Activated CD4-positive, alpha-beta T cell treated with anti-CD3 and anti-CD28 coated beads, Interleukin-2, amount 10 ng/mL, durations not matched to agents 24 days and 14 days (primary cell): ENCODE data around the gene UVRAG. TPM values are rescaled to one million over a fixed set of nuclear protein-coding genes. Genes with fewer than 3 reads are reported as not detected.
A peak's percentile ranks its signal among the peaks of the same experiment; 100 is the strongest.

Source experiments
- DNase-seq: peaks from one replicate; pipeline ENCODE4 v3.0.0; 2022
- H3K27ac Mint-ChIP-seq: one replicate; pipeline ENCODE4 v1.8.0; 2022; ENCODE audit warnings: mild to moderate bottlenecking, mixed read lengths
- H3K27me3 Mint-ChIP-seq: one replicate; pipeline ENCODE4 v1.8.0; 2022; ENCODE audit warnings: mixed read lengths
- H3K36me3 Mint-ChIP-seq: one replicate; pipeline ENCODE4 v1.8.0; 2022; ENCODE audit warnings: low read depth, mild to moderate bottlenecking, mixed read lengths
- H3K4me1 Mint-ChIP-seq: one replicate; pipeline ENCODE4 v1.8.0; 2021; ENCODE audit warnings: mixed read lengths
- H3K4me3 Mint-ChIP-seq: one replicate; pipeline ENCODE4 v1.8.0; 2022; ENCODE audit warnings: mild to moderate bottlenecking, moderate library complexity, mixed read lengths
- H3K9me3 Mint-ChIP-seq: one replicate; pipeline ENCODE4 v1.8.0; 2021; ENCODE audit warnings: mixed read lengths
- intact Hi-C: fragments of 100-400 bp; cut with micrococcal nuclease; formaldehyde crosslinking; loops from one replicate; pipeline ENCODE4 v1.15.1; 2023
- total RNA-seq: library from RNA; stranded (reverse); gene quantifications from 2 replicates; pipeline ENCODE4 v1.2.3, GENCODE V29; 2022

UVRAG gene
- total RNA-seq, 1 donor from 2014 or later: 19.2 TPM

- Mint-ChIP-seq H3K4me1 (peaks cover 17% of the 10 kb centered on the region), H3K9me3 (no peaks in the 10 kb centered on the region), H3K27ac (peak overlapping the region; percentile 48), H3K36me3 (no peaks in the 10 kb centered on the region), H3K4me3 (peak overlapping the region; percentile 77), H3K27me3 (peaks cover 28% of the 10 kb centered on the region)
- intact Hi-C loops: loop anchor here (1.0 to 10.0 kb wide), 3 partner anchors 257 to 428 kb away; no protein-coding TSS in a partner anchor
- DNase-seq: no peak
These were observed 337.9 kb downstream of the UVRAG start for GRCh38 chr11:76152741-76153570.

- peak overlapping the region; percentile 48 for H3K27ac Mint-ChIP-seq
- no peak for DNase-seq
- H3K27me3 Mint-ChIP-seq: peaks cover 28% of the 10 kb centered on the region
- H3K4me3 Mint-ChIP-seq: peak overlapping the region; percentile 77
- intact Hi-C loops: loop anchor here (5.0 to 10.0 kb wide), 2 partner anchors 351 to 429 kb away; no protein-coding TSS in a partner anchor
- H3K36me3 Mint-ChIP-seq: no peaks in the 10 kb centered on the region
- no peaks in the 10 kb centered on the region for H3K9me3 Mint-ChIP-seq
- H3K4me1 Mint-ChIP-seq: peaks cover 17% of the 10 kb centered on the region
These were observed 338.5 kb downstream of the UVRAG start for GRCh38 chr11:76153571-76153923.

GRCh38 chr11:76155500-76156227 is 340.7 kb downstream of the UVRAG start:
- H3K36me3 Mint-ChIP-seq: no peaks in the 10 kb centered on the region
- H3K9me3 Mint-ChIP-seq: no peaks in the 10 kb centered on the region
- DNase-seq: no peak
- peaks cover 24% of the 10 kb centered on the region for H3K27me3 Mint-ChIP-seq
- H3K4me3 Mint-ChIP-seq: no peak overlapping the region
- intact Hi-C loops: loop anchor here (10.0 kb wide), 1 partner anchor 431 kb away; no protein-coding TSS in a partner anchor
- H3K4me1 Mint-ChIP-seq: peaks cover 17% of the 10 kb centered on the region
- no peak overlapping the region for H3K27ac Mint-ChIP-seq

- intact Hi-C loops: loop anchor here (10.0 kb wide), 1 partner anchor 432 kb away; no protein-coding TSS in a partner anchor
These were observed 342.0 kb downstream of the UVRAG start for GRCh38 chr11:76156971-76157427.

GRCh38 chr11:76157891-76158290 is 342.9 kb downstream of the UVRAG start:
- no peaks in the 10 kb centered on the region for H3K9me3 Mint-ChIP-seq
- H3K4me3 Mint-ChIP-seq: no peak overlapping the region
- H3K27me3 Mint-ChIP-seq: peaks cover 14% of the 10 kb centered on the region
- peaks cover 6% of the 10 kb centered on the region for H3K4me1 Mint-ChIP-seq
- H3K27ac Mint-ChIP-seq: no peak overlapping the region
- no peak for DNase-seq
- H3K36me3 Mint-ChIP-seq: no peaks in the 10 kb centered on the region
- intact Hi-C loops: loop anchor here (10.0 kb wide), 1 partner anchor 433 kb away; no protein-coding TSS in a partner anchor

More at GRCh38 chr11:76156971-76157427, 342.0 kb downstream of the UVRAG start:
- Mint-ChIP-seq H3K4me3 (no peak overlapping the region), H3K4me1 (peaks cover 15% of the 10 kb centered on the region), H3K9me3 (no peaks in the 10 kb centered on the region), H3K27me3 (peaks cover 20% of the 10 kb centered on the region), H3K36me3 (no peaks in the 10 kb centered on the region), H3K27ac (no peak overlapping the region)
- no peak for DNase-seq

- DNase-seq: no peak
- Mint-ChIP-seq H3K4me1 (no peaks in the 10 kb centered on the region), H3K4me3 (no peak overlapping the region), H3K27me3 (peaks cover 8% of the 10 kb centered on the region), H3K27ac (no peak overlapping the region), H3K9me3 (no peaks in the 10 kb centered on the region), H3K36me3 (no peaks in the 10 kb centered on the region)
- intact Hi-C loops: loop anchor here (10.0 kb wide), 1 partner anchor 434 kb away; no protein-coding TSS in a partner anchor
These were observed 343.6 kb downstream of the UVRAG start for GRCh38 chr11:76158394-76159302.

GRCh38 chr11:76159303-76159937 is 344.4 kb downstream of the UVRAG start:
- no peaks in the 10 kb centered on the region for H3K9me3 Mint-ChIP-seq
- no peak for DNase-seq
- H3K4me3 Mint-ChIP-seq: no peak overlapping the region
- H3K27me3 Mint-ChIP-seq: peaks cover 4% of the 10 kb centered on the region
- intact Hi-C loops: loop anchor here (10.0 kb wide), 1 partner anchor 435 kb away; no protein-coding TSS in a partner anchor
- H3K4me1 Mint-ChIP-seq: no peaks in the 10 kb centered on the region
- H3K36me3 Mint-ChIP-seq: no peaks in the 10 kb centered on the region
- no peak overlapping the region for H3K27ac Mint-ChIP-seq

- Mint-ChIP-seq H3K4me1 (no peaks in the 10 kb centered on the region), H3K9me3 (no peaks in the 10 kb centered on the region), H3K27me3 (peaks cover 3% of the 10 kb centered on the region), H3K27ac (no peak overlapping the region), H3K36me3 (no peaks in the 10 kb centered on the region), H3K4me3 (no peak overlapping the region)
- DNase-seq: no peak
- intact Hi-C loops: loop anchor here (10.0 kb wide), 1 partner anchor 435 kb away; no protein-coding TSS in a partner anchor
These were observed 345.1 kb downstream of the UVRAG start for GRCh38 chr11:76159983-76160661.

GRCh38 chr11:76160856-76161255 is 345.8 kb downstream of the UVRAG start:
- H3K9me3 Mint-ChIP-seq: no peaks in the 10 kb centered on the region

GRCh38 chr11:76161261-76161961 is 346.4 kb downstream of the UVRAG start:
- Mint-ChIP-seq H3K9me3 (no peaks in the 10 kb centered on the region), H3K36me3 (no peaks in the 10 kb centered on the region), H3K27me3 (peaks cover 2% of the 10 kb centered on the region), H3K27ac (no peak overlapping the region), H3K4me1 (no peaks in the 10 kb centered on the region), H3K4me3 (no peak overlapping the region)
- intact Hi-C loops: no loop called here
- no peak for DNase-seq

More at GRCh38 chr11:76160856-76161255, 345.8 kb downstream of the UVRAG start:
- Mint-ChIP-seq H3K4me3 (no peak overlapping the region), H3K36me3 (no peaks in the 10 kb centered on the region), H3K27me3 (peaks cover 3% of the 10 kb centered on the region), H3K4me1 (no peaks in the 10 kb centered on the region), H3K27ac (no peak overlapping the region)
- no peak for DNase-seq
- intact Hi-C loops: no loop called here

- intact Hi-C loops: no loop called here
- H3K36me3 Mint-ChIP-seq: no peaks in the 10 kb centered on the region
- no peaks in the 10 kb centered on the region for H3K27me3 Mint-ChIP-seq
- DNase-seq: no peak
- no peaks in the 10 kb centered on the region for H3K9me3 Mint-ChIP-seq
- H3K4me1 Mint-ChIP-seq: no peaks in the 10 kb centered on the region
- no peak overlapping the region for H3K27ac Mint-ChIP-seq
- no peak overlapping the region for H3K4me3 Mint-ChIP-seq
These were observed 347.6 kb downstream of the UVRAG start for GRCh38 chr11:76162336-76163288.
